ENCODE results near the gene ASPRV1. TPM values are rescaled to one million over a fixed set of nuclear protein-coding genes. Genes with fewer than 3 reads are reported as not detected.

The ASPRV1 gene
- polyA plus RNA-seq, 1 of the 3 experiments (the other 2 are of a cell fraction) = 0.20 TPM

- TF ChIP-seq IRF3 (IDR thresholded peaks at IDR 0.05; ENCODE audit: low read depth, low read length) (no peak), GABPA (IDR thresholded peaks at IDR 0.05; ENCODE audit: low read depth) (no peak), RXRA (IDR thresholded peaks at IDR 0.05; ENCODE audit: borderline replicate concordance, low read depth) (no peak)
These were observed 2.0 kb downstream of the ASPRV1 start (continued) for GRCh38 chr2:69959425-69959824.

GRCh38 chr2:69958480-69958879 lies 3.0 kb downstream of the ASPRV1 start:
- no peak overlapping the region for H3K4me3 ChIP-seq (ENCODE audit: low read depth in 2 of 2, low read length in 1 of 2)
- no peak for TF ChIP-seq USF2 (IDR thresholded peaks at IDR 0.05; ENCODE audit: borderline replicate concordance, low read depth, low read length)
- no peak for TF ChIP-seq ELF1 (IDR thresholded peaks at IDR 0.05)
- TF ChIP-seq MXI1 (IDR thresholded peaks at IDR 0.05; ENCODE audit: low read depth, low read length) = no peak
- no peak for TF ChIP-seq EP300 (IDR thresholded peaks at IDR 0.05; ENCODE audit: borderline replicate concordance in 1 of 2, low read depth in 1 of 2, low read length in 1 of 2)
- TF ChIP-seq POLR2AphosphoS5 (IDR thresholded peaks at IDR 0.05; ENCODE audit: low read depth, low read length) = no peak
- TF ChIP-seq CHD2 (IDR thresholded peaks at IDR 0.05; ENCODE audit: low read length, partially characterized antibody) = no peak
- TF ChIP-seq SMC3 (IDR thresholded peaks at IDR 0.05; ENCODE audit: low read depth, low read length) = no peak
- H3K9me3 ChIP-seq = no peaks in the 10 kb centered on the region
- no peaks in the 10 kb centered on the region for H3F3A ChIP-seq (replicated peaks; ENCODE audit: insufficient read depth)
- H3K27me3 ChIP-seq (ENCODE audit: insufficient read depth) = peaks cover 12% of the 10 kb centered on the region; the same call in 1 of the 2 replicates
- WGBS (ENCODE audit: low lambda C conversion rate) = 56% methylated on average over 6 of the region's 6 CpGs
- POLR2A ChIA-PET = no interaction called here
- CTCF ChIA-PET = interaction anchor here (1.6 kb wide), 1 partner anchor 27 kb away, joined by 3 read pairs; no protein-coding TSS in a partner anchor
- no peaks in the 10 kb centered on the region for H3K4me1 ChIP-seq (ENCODE audit: control insufficient read depth in 1 of 2, insufficient read depth in 2 of 2, low read depth in 1 of 2, low read length in 1 of 2)
- H2AFZ ChIP-seq (ENCODE audit: low read depth) = no peak overlapping the region
- DNase-seq = no peak
- H3K9me2 ChIP-seq = no peaks in the 10 kb centered on the region
- H3K9ac ChIP-seq = no peak overlapping the region
- no peaks in the 10 kb centered on the region for H4K20me1 ChIP-seq (ENCODE audit: insufficient read depth)
- no peaks in the 10 kb centered on the region for H3K36me3 ChIP-seq (replicated peaks in 1 of 2; ENCODE audit: control insufficient read depth in 1 of 2, insufficient read depth in 2 of 2, low read length in 1 of 2)
- H3K4me2 ChIP-seq = no peak overlapping the region
- no peak overlapping the region for H3K27ac ChIP-seq (ENCODE audit: low read depth in 2 of 2, low read length in 1 of 2)
- H3K79me2 ChIP-seq (ENCODE audit: insufficient read depth) = no peaks in the 10 kb centered on the region

- Histone ChIP-seq H3K36me3 (replicated peaks in 1 of 2; ENCODE audit: control insufficient read depth in 1 of 2, insufficient read depth in 2 of 2, low read length in 1 of 2) (no peaks in the 10 kb centered on the region), H2AFZ (ENCODE audit: low read depth) (no peak overlapping the region), H3K27me3 (ENCODE audit: insufficient read depth) (peaks cover 12% of the 10 kb centered on the region; the same call in 1 of the 2 replicates), H3K9me2 (no peaks in the 10 kb centered on the region), H3K4me2 (no peak overlapping the region), H3K79me2 (ENCODE audit: insufficient read depth) (no peaks in the 10 kb centered on the region), H3K4me1 (ENCODE audit: control insufficient read depth in 1 of 2, insufficient read depth in 2 of 2, low read depth in 1 of 2, low read length in 1 of 2) (no peaks in the 10 kb centered on the region), H3K9ac (no peak overlapping the region), H3K27ac (ENCODE audit: low read depth in 2 of 2, low read length in 1 of 2) (no peak overlapping the region), H3K4me3 (ENCODE audit: low read depth in 2 of 2, low read length in 1 of 2) (no peak overlapping the region), H3K9me3 (no peaks in the 10 kb centered on the region), H3F3A (replicated peaks; ENCODE audit: insufficient read depth) (no peaks in the 10 kb centered on the region), H4K20me1 (ENCODE audit: insufficient read depth) (no peaks in the 10 kb centered on the region)
- ChIA-PET CTCF (interaction anchor here (1.6 kb wide), 1 partner anchor 26 kb away, joined by 3 read pairs; no protein-coding TSS in a partner anchor), POLR2A (no interaction called here)
- DNase-seq = no peak
- WGBS (ENCODE audit: low lambda C conversion rate) = 27% methylated on average over 4 of the region's 8 CpGs
- TF ChIP-seq TEAD4 (IDR thresholded peaks at IDR 0.05; ENCODE audit: borderline replicate concordance, insufficient read depth) (no peak), RCOR1 (IDR thresholded peaks at IDR 0.05; ENCODE audit: low read length) (no peak), MAX (IDR thresholded peaks at IDR 0.05; ENCODE audit: low read depth) (no peak), FOXM1 (IDR thresholded peaks at IDR 0.05; ENCODE audit: low read depth) (no peak), RFX5 (IDR thresholded peaks at IDR 0.05; ENCODE audit: low read length) (no peak), NRF1 (IDR thresholded peaks at IDR 0.05; ENCODE audit: low read depth, low read length) (no peak), EP300 (IDR thresholded peaks at IDR 0.05; ENCODE audit: borderline replicate concordance in 1 of 2, low read depth in 1 of 2, low read length in 1 of 2) (no peak), USF1 (IDR thresholded peaks at IDR 0.05; ENCODE audit: borderline replicate concordance, low read depth) (no peak), REST (IDR thresholded peaks at IDR 0.05; ENCODE audit: low read depth, low read length) (no peak), GABPA (IDR thresholded peaks at IDR 0.05; ENCODE audit: low read depth) (no peak), YY1 (IDR thresholded peaks at IDR 0.05; ENCODE audit: low read depth) (no peak), TCF12 (IDR thresholded peaks at IDR 0.05) (no peak), EZH2phosphoT487 (IDR thresholded peaks at IDR 0.05; ENCODE audit: borderline replicate concordance, low read depth) (no peak), MXI1 (IDR thresholded peaks at IDR 0.05; ENCODE audit: low read depth, low read length) (no peak)
These were observed 3.5 kb downstream of the ASPRV1 start for GRCh38 chr2:69957965-69958364.
